ENCODE results near the gene FKBP6.
"Not testable (repeated sequence)": the region's sequence is repeated elsewhere in the genome, so short reads cannot be mapped to it uniquely, and the experiment has no call there.

The FKBP6 gene

GRCh38 chr7:73324081-73324845, 3.7 kb upstream of the FKBP6 start:
- DNase-seq, result not testable (repeated sequence)

GRCh38 chr7:73325424-73325823, 2.5 kb upstream of the FKBP6 start:
- DNase-seq, result not testable (repeated sequence)

GRCh38 chr7:73327449-73327848, 512 bp upstream of the FKBP6 start:
- DNase-seq, result not testable (repeated sequence)

- DNase-seq, result no peak
These were observed 735 bp downstream of the FKBP6 start for GRCh38 chr7:73328696-73329095.

- no peak for DNase-seq
These were observed 2.1 kb downstream of the FKBP6 start for GRCh38 chr7:73329861-73330581.

- DNase-seq, result no peak
These were observed 2.8 kb downstream of the FKBP6 start for GRCh38 chr7:73330772-73331171.

- no peak for DNase-seq
These were observed 4.5 kb downstream of the FKBP6 start for GRCh38 chr7:73332447-73332846.

GRCh38 chr7:73338321-73338720, 10.4 kb downstream of the FKBP6 start:
- no peak for DNase-seq

GRCh38 chr7:73340514-73340913, 12.6 kb downstream of the FKBP6 start:
- no peak for DNase-seq

GRCh38 chr7:73341877-73342276, 13.9 kb downstream of the FKBP6 start:
- no peak for DNase-seq

GRCh38 chr7:73342645-73343044, 14.7 kb downstream of the FKBP6 start:
- no peak for DNase-seq

GRCh38 chr7:73343671-73344380, 15.9 kb downstream of the FKBP6 start:
- no peak for DNase-seq

- DNase-seq, result no peak
These were observed 17.6 kb downstream of the FKBP6 start for GRCh38 chr7:73345538-73345937.

- DNase-seq, result no peak
These were observed 18.0 kb downstream of the FKBP6 start for GRCh38 chr7:73345951-73346350.

GRCh38 chr7:73349763-73350162, 21.8 kb downstream of the FKBP6 start:
- no peak for DNase-seq

GRCh38 chr7:73350306-73351068, 22.5 kb downstream of the FKBP6 start:
- no peak for DNase-seq

- no peak for DNase-seq
These were observed 23.6 kb downstream of the FKBP6 start for GRCh38 chr7:73351447-73352167.

GRCh38 chr7:73352784-73353183, 24.8 kb downstream of the FKBP6 start:
- DNase-seq, result no peak

GRCh38 chr7:73353243-73353642, 25.3 kb downstream of the FKBP6 start:
- no peak for DNase-seq

GRCh38 chr7:73354196-73354595, 26.2 kb downstream of the FKBP6 start:
- no peak for DNase-seq

GRCh38 chr7:73354821-73355220, 26.9 kb downstream of the FKBP6 start:
- DNase-seq, result no peak

GRCh38 chr7:73356159-73356558, 28.2 kb downstream of the FKBP6 start:
- no peak for DNase-seq
